Activated CD4-positive, CD25-positive, alpha-beta regulatory T cell (primary cell): ENCODE results near the gene PALD1.

Experiments
- DNase-seq, 4 experiments: peaks; one replicate each; lab custom pipeline; 2025; lab: John Stamatoyannopoulos, UW

The PALD1 gene

GRCh38 chr10:70557086-70557845, 78.7 kb downstream of the PALD1 start:
- DNase-seq, result no peak

- DNase-seq, result no peak
Measured at GRCh38 chr10:70557876-70558275, 79.3 kb downstream of the PALD1 start.

GRCh38 chr10:70558295-70558694, 79.7 kb downstream of the PALD1 start:
- no peak for DNase-seq

GRCh38 chr10:70558871-70559810, 80.6 kb downstream of the PALD1 start:
- peak; percentile 27 to 49 (median 38) for DNase-seq

DNA sequence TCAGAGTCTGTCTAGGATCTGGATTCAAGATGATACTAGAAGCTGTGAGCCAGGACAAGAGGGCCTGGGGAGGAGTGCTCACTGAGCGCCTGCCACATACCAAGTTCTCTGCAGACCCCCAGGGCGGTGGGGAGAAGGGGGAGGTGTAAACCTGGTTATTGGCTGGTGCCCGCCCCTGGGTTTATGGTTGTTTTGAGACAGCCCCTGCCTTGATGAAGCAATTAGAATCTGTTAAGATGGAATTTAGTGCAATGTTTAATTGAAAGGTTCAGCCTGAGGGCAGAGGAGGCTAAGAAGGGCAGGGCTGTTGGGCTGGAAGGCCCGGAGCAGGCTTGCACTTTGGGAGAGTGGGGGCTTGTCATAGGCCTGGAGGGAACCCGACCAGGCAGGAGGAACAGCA, 81.3 kb downstream of the PALD1 start:
- no peak for DNase-seq

DNA sequence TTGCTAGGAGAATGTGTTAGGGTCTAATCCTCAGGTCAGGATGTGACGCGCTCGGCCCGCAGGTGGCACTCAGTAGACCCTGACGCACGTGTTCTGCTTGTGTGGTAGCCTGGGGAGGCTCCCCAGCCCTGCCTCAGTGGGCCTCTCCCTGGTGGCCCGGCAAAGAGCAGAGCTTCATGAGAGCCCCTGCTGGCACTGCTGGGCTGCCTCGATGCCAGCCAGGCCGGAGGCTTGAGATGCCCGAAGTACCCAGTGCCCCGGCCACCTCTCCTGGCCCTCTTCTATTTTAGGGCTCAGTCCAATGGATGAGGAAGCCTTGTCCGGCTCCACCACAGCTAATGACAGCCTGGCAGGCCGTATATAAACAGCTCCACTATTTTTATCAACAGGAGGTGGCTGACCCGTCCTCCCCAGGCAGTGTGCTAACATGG, 82.0 kb downstream of the PALD1 start:
- no peak for DNase-seq

- no peak for DNase-seq
Measured at GRCh38 chr10:70561070-70561469, 82.5 kb downstream of the PALD1 start.

GRCh38 chr10:70561558-70561957, 83.0 kb downstream of the PALD1 start:
- DNase-seq, result no peak

GRCh38 chr10:70562036-70562755, 83.6 kb downstream of the PALD1 start:
- DNase-seq, result no peak

GRCh38 chr10:70563230-70563629, 84.7 kb downstream of the PALD1 start:
- DNase-seq, result no peak

GRCh38 chr10:70564113-70564725, 85.7 kb downstream of the PALD1 start:
- no peak for DNase-seq

- DNase-seq, result no peak
Measured at GRCh38 chr10:70564901-70565351, 86.4 kb downstream of the PALD1 start.

DNA sequence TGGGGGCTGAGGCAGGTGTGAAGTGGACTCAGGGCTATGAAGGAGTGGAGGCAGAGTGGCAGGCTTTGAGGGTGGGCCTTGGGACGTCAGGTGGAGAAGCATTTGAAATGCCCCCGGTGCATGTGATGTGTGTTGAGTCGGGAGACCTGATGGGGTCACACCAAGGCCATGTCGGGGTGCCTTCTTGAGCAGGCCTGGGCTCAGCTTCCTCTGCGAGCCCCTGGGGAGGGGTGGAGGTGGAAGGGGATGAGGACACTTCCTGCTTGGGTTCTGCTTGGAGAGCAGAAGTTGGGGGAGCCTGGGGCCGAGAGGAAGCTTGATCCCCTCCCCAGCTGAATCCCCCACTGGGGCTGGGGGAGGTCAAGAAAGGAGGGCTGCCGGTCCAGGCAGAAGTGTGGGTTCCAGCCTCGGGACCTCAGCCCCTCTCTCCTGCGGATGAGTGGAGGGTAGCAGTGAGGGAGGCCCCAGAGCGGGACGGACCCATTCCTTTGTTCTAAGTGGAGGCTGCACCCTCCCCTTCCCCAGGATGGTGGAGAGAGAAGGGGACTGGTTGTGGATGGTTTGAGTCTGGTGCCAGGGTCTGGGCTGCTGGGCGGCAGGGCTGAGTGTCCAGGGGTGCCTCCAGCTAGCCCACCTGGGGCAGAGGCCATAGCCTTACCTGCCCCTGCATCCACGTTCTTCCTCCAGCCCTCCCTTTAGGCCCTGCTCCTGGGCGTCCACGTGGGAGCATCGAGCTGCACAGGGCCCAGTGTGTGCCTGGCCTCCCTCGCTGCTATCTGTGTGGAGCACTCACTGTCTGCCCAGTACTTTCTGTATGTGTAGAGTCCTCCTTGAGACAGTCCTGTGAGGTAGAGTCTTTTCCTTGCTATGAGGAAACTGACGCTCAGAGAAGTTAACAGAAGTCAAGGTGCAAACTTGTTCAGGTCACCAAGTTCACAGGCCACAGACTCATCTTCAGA, 87.3 kb downstream of the PALD1 start:
- no peak for DNase-seq

- no peak for DNase-seq
Measured at GRCh38 chr10:70566515-70567290, 88.1 kb downstream of the PALD1 start.

GRCh38 chr10:70567603-70568002, 89.0 kb downstream of the PALD1 start:
- no peak for DNase-seq

DNA sequence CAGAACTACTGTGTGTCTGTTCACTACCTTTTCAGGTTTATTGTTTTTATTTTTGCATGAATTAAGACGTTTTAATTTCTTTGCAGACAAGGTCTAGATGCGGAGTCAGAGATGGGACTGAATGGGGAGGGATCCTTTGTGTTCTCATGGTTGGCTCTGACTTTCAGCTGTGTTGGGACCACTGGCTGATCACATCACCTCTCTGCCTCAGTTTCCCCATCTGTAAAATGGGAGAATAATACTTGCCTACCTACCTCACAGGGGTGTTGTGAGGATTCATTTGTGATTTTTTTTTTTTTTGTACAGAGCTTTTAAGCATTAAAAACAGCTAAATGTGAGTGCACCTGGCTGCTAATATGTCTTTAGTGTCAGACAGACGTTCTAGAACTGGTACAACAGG, 89.5 kb downstream of the PALD1 start:
- no peak for DNase-seq

DNA sequence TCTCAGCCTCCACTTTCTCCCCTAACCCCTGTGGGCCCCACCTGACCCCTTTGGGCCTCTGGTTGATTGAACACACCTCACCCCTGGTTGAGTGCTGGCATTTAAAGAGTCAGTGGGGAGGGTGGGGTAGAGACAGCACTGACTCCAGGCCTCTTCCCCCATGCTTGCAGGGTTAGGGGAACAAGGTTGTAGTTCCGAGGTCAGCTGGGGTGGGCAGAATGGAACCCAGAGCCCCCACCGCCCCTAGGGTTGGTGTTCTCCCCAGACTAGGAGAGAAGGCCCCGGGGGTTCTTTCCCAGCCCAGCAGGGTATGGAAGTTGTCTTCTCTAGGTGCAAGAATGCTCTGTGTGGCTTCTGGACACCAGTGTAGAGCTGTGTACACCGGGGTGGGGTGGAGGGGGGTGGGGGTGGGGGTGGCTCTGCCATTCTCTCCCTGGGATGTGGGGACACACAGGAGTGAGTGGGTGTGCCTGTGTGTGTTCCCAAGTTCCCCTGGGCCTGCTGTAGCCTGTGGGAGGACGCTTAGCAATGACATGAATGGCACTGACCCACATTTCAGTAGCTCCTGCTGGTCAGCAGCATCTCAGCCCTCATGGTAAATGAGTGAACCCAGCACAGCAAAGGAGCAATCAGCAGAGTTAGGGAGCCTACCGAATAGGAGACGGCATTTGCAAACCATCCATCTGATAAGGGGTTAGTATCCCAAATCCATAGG, 90.4 kb downstream of the PALD1 start:
- no peak for DNase-seq

DNA sequence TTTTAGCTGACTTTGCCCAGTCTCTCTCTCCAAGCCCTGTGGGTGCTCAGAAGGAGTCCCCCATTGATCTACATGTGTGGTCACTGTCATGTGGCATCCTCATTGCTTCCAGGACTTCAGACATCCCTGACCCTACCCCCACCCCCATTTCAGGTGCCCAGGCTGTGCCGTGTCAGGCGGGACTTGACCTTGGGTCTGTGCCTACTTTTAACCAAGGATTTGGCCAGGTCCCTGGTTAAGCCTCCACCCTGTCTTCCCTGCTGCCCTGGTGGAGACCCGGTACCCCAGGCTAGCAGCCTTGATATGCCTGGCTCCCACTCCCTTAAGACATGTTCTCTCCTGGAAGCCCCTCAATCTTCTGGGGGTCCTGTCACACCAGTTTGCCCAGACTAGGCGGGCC, 92.7 kb downstream of the PALD1 start:
- DNase-seq, result no peak
